ENCODE measurements around the gene ABLIM3.

DNA sequence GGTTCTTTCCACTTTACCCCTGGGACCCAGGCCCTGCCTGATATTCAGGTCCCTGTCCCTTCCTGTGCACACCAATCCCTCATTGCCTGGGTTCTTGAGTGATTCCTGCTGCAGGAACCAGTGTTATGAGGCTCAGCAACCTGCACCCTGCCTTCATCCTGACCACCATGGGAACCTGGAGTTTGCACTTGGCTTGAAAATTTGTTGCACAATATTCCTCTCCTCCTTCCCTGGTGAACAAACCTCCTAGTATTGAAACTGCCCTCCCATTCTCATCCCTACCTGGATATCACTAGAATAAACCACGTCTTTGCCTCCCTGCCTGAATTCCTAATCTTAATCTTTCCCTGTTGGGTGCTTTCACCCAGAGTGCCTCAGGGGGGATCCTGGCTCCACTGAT lies 78.3 kb downstream of the ABLIM3 start:
- TF ChIP-seq, protein P1, sequence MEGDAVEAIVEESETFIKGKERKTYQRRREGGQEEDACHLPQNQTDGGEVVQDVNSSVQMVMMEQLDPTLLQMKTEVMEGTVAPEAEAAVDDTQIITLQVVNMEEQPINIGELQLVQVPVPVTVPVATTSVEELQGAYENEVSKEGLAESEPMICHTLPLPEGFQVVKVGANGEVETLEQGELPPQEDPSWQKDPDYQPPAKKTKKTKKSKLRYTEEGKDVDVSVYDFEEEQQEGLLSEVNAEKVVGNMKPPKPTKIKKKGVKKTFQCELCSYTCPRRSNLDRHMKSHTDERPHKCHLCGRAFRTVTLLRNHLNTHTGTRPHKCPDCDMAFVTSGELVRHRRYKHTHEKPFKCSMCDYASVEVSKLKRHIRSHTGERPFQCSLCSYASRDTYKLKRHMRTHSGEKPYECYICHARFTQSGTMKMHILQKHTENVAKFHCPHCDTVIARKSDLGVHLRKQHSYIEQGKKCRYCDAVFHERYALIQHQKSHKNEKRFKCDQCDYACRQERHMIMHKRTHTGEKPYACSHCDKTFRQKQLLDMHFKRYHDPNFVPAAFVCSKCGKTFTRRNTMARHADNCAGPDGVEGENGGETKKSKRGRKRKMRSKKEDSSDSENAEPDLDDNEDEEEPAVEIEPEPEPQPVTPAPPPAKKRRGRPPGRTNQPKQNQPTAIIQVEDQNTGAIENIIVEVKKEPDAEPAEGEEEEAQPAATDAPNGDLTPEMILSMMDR (IDR thresholded peaks at IDR 0.05; ENCODE audit: poor library complexity): no peak
- TF ChIP-seq EZH2 (IDR thresholded peaks at IDR 0.05; ENCODE audit: borderline replicate concordance): no peak

All from hepatocyte (in vitro differentiated cells).